LNCaP clone FGC (cell line): ENCODE results near the gene YPEL2.

Experiments
- DNase-seq: peaks from one replicate; pipeline ENCODE4 v3.0.0-alpha.2; 2011; ENCODE audit warnings: low read depth
- H3K4me3 ChIP-seq: 2 replicates; pipeline ENCODE4 v1.5.1; 2011; ENCODE audit warnings: mild to moderate bottlenecking, low read depth, low read length, control low read depth
- CTCF ChIP-seq: IDR thresholded peaks from 2 replicates; pipeline ENCODE4 v1.5.1; 2012; ENCODE audit warnings: mild to moderate bottlenecking; ENCODE audit not compliant: control insufficient read depth, insufficient read depth; ENCODE audit errors: extremely low read depth

The YPEL2 gene

GRCh38 chr17:59424331-59424730 lies 92.9 kb downstream of the YPEL2 start:
- H3K4me3 ChIP-seq, result no peak overlapping the region
- DNase-seq, result no peak
- no peak for TF ChIP-seq CTCF

- TF ChIP-seq CTCF, result no peak
- no peak for DNase-seq
- H3K4me3 ChIP-seq, result no peak overlapping the region
These were observed 93.9 kb downstream of the YPEL2 start for GRCh38 chr17:59425085-59425931.

- no peak for DNase-seq
- H3K4me3 ChIP-seq, result no peak overlapping the region
- TF ChIP-seq CTCF, result no peak
These were observed 94.6 kb downstream of the YPEL2 start for GRCh38 chr17:59426031-59426430.

GRCh38 chr17:59427425-59427921 lies 96.0 kb downstream of the YPEL2 start:
- DNase-seq, result no peak
- H3K4me3 ChIP-seq, result no peak overlapping the region
- no peak for TF ChIP-seq CTCF

DNA sequence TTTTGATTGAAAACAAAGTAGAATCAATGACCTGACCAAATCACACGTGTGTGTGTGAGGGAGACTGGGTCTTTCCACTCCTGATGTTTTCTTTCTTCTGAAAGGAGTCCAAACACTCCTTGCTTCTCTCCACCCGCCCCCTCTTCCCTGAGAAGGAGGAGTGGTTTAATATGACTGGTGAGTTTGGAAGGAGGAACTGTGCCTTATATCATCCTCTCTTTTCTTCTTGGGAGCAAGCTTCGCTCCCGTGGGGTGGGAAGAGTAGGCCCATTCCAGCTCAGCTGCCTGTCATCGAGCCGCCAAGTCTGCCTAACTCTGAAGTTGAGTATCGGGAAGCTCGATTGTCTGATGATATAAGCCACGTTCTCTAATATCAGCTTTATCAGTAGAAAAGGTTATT lies 96.5 kb downstream of the YPEL2 start:
- DNase-seq, result no peak

DNA sequence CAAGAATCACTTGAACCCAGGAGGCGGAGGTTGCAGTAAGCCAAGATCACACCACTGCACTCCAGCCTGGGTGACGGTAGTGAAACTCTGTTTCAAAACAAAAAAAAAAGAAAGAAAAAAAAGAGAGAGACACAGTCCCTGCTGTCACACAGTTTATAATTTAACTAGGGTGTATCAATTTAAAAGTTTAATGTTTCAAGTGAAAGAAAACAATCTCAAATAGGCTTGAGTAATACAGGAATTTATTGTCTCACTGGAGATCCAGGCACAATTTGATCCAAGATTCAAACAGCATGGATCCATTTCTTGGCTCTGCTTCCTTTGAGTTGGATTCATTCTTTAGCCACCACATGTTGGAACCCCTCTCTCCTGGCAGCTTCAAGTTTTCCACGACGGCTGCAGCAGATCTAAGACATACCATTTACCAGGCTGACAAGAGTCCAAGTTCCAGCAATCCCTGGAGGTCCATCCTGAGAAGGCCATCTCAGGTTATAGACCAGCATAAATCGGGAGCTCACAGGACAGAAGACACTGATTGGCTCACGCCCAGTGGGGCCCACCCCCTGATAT lies 97.5 kb downstream of the YPEL2 start:
- DNase-seq, result no peak
- no peak overlapping the region for H3K4me3 ChIP-seq
- no peak for TF ChIP-seq CTCF

More for the DNA sequence above, 96.5 kb downstream of the YPEL2 start:
- no peak for TF ChIP-seq CTCF
- H3K4me3 ChIP-seq, result no peak overlapping the region
